ENCODE measurements around the gene FECH. TPM values are rescaled to one million over a fixed set of nuclear protein-coding genes. Genes with fewer than 3 reads are reported as not detected.

FECH gene, protein sequence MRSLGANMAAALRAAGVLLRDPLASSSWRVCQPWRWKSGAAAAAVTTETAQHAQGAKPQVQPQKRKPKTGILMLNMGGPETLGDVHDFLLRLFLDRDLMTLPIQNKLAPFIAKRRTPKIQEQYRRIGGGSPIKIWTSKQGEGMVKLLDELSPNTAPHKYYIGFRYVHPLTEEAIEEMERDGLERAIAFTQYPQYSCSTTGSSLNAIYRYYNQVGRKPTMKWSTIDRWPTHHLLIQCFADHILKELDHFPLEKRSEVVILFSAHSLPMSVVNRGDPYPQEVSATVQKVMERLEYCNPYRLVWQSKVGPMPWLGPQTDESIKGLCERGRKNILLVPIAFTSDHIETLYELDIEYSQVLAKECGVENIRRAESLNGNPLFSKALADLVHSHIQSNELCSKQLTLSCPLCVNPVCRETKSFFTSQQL
- total RNA-seq (2022; extraction: Qiagen RNA extraction), result 30.6 to 42.1 TPM (median 36.5 TPM) in 5 replicates

DNA sequence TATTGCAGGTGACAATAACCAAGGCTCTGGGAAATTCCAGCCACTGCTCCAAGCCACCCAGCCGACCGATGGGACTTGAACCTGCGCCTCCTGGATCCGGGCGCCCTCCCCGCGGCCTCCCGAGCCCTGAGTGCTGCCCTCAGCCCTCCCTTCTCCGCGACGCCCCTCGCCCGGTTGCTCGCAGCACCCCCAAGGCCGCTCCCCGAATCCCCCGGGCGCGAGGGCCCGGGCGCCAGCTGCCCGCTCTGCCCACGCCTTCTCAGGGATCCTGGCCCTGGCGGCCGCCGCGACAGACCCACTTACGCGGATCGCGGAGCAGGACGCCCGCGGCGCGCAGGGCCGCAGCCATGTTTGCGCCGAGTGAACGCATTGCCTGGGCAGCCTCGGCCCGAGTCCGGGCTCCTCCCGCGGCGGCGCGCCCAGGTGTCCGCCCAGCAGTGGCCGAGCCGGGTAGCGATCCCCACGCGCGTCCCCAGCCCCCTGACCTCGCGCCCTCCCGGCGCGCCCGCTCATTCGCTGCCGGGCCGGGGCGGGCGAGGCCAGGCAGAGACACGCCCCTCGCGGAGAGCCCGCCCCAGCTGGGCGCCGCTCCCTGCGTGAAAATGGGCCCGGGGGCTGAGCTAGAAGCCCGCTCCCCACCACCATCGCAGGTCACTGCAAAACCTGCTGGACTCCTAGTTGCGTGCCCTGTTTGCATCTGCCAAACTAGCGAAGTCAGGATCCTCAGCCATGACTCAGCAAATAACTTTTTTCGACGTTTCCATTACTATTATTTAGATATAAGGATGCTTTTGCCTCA lies at the start of gene FECH:
TSS of gene FECH (minus strand) at position 452 of the 799 bp plus-strand sequence. CDS start at position 370, 82 bp downstream.

Other genes starting within 250 kb of the FECH start
- gene ST8SIA3, start 234.1 kb downstream of the FECH start, total RNA-seq (2022; extraction: Qiagen RNA extraction), result not detected in 5 replicates
- 0.25 to 0.68 TPM (median 0.48 TPM) in 5 replicates for gene ONECUT2, start 151.3 kb downstream of the FECH start, total RNA-seq (2022; extraction: Qiagen RNA extraction)
- gene NARS1, start 35.1 kb upstream of the FECH start, total RNA-seq (2022; extraction: Qiagen RNA extraction), result 82.7 to 115 TPM (median 88.4 TPM) in 5 replicates
- 5.3 to 8.5 TPM (median 7.6 TPM) in 5 replicates for gene ATP8B1, start 216.6 kb upstream of the FECH start, total RNA-seq (2022; extraction: Qiagen RNA extraction)

Measured in A549 treated with dexamethasone at 1 μM for 4 hours (cell line).